ENCODE measurements around the gene LPCAT1.

LPCAT1 gene

GRCh38 chr5:1437876-1438559 is 85.7 kb downstream of the LPCAT1 start:
- H3K4me1 ChIP-seq (ENCODE audit: control insufficient read depth, insufficient read depth, low read length), result peaks cover 6% of the 10 kb centered on the region
- DNase-seq (ENCODE audit: low read depth), result no peak
- H3K36me3 ChIP-seq (ENCODE audit: control insufficient read depth, insufficient read depth, low read length, severe bottlenecking), result no peaks in the 10 kb centered on the region
- H3K27me3 ChIP-seq (replicated peaks; ENCODE audit: control insufficient read depth, insufficient read depth, low read length), result peaks cover 50% of the 10 kb centered on the region
- no peak overlapping the region for H3K9ac ChIP-seq (ENCODE audit: low read length)
- peaks cover 13% of the 10 kb centered on the region for H3K9me3 ChIP-seq (ENCODE audit: control insufficient read depth, low read length)
- H3K4me3 ChIP-seq (ENCODE audit: low read length), result no peak overlapping the region

GRCh38 chr5:1437226-1437829 is 86.4 kb downstream of the LPCAT1 start:
- DNase-seq (ENCODE audit: low read depth), result no peak
- Histone ChIP-seq H3K9me3 (ENCODE audit: control insufficient read depth, low read length) (peaks cover 13% of the 10 kb centered on the region), H3K36me3 (ENCODE audit: control insufficient read depth, insufficient read depth, low read length, severe bottlenecking) (no peaks in the 10 kb centered on the region), H3K4me1 (ENCODE audit: control insufficient read depth, insufficient read depth, low read length) (peaks cover 6% of the 10 kb centered on the region), H3K27me3 (replicated peaks; ENCODE audit: control insufficient read depth, insufficient read depth, low read length) (peaks cover 43% of the 10 kb centered on the region), H3K4me3 (ENCODE audit: low read length) (no peak overlapping the region), H3K9ac (ENCODE audit: low read length) (no peak overlapping the region)

GRCh38 chr5:1436681-1437080 is 87.1 kb downstream of the LPCAT1 start:
- no peaks in the 10 kb centered on the region for H3K36me3 ChIP-seq (ENCODE audit: control insufficient read depth, insufficient read depth, low read length, severe bottlenecking)
- DNase-seq (ENCODE audit: low read depth), result no peak

GRCh38 chr5:1436036-1436435 is 87.7 kb downstream of the LPCAT1 start:
- DNase-seq (ENCODE audit: low read depth), result no peak

More at GRCh38 chr5:1436681-1437080, 87.1 kb downstream of the LPCAT1 start:
- peaks cover 6% of the 10 kb centered on the region for H3K4me1 ChIP-seq (ENCODE audit: control insufficient read depth, insufficient read depth, low read length)
- H3K4me3 ChIP-seq (ENCODE audit: low read length), result no peak overlapping the region
- H3K9me3 ChIP-seq (ENCODE audit: control insufficient read depth, low read length), result peaks cover 13% of the 10 kb centered on the region
- H3K9ac ChIP-seq (ENCODE audit: low read length), result no peak overlapping the region
- H3K27me3 ChIP-seq (replicated peaks; ENCODE audit: control insufficient read depth, insufficient read depth, low read length), result peaks cover 36% of the 10 kb centered on the region

GRCh38 chr5:1435369-1435768 is 88.4 kb downstream of the LPCAT1 start:
- peaks cover 23% of the 10 kb centered on the region for H3K27me3 ChIP-seq (replicated peaks; ENCODE audit: control insufficient read depth, insufficient read depth, low read length)
- H3K9ac ChIP-seq (ENCODE audit: low read length), result no peak overlapping the region
- no peak overlapping the region for H3K4me3 ChIP-seq (ENCODE audit: low read length)
- no peak for DNase-seq (ENCODE audit: low read depth)
- H3K9me3 ChIP-seq (ENCODE audit: control insufficient read depth, low read length), result peaks cover 6% of the 10 kb centered on the region
- peaks cover 6% of the 10 kb centered on the region for H3K4me1 ChIP-seq (ENCODE audit: control insufficient read depth, insufficient read depth, low read length)
- H3K36me3 ChIP-seq (ENCODE audit: control insufficient read depth, insufficient read depth, low read length, severe bottlenecking), result no peaks in the 10 kb centered on the region

More at GRCh38 chr5:1436036-1436435, 87.7 kb downstream of the LPCAT1 start:
- H3K27me3 ChIP-seq (replicated peaks; ENCODE audit: control insufficient read depth, insufficient read depth, low read length), result peaks cover 30% of the 10 kb centered on the region
- peaks cover 13% of the 10 kb centered on the region for H3K9me3 ChIP-seq (ENCODE audit: control insufficient read depth, low read length)
- no peak overlapping the region for H3K4me3 ChIP-seq (ENCODE audit: low read length)
- H3K4me1 ChIP-seq (ENCODE audit: control insufficient read depth, insufficient read depth, low read length), result peaks cover 6% of the 10 kb centered on the region
- no peak overlapping the region for H3K9ac ChIP-seq (ENCODE audit: low read length)
- H3K36me3 ChIP-seq (ENCODE audit: control insufficient read depth, insufficient read depth, low read length, severe bottlenecking), result no peaks in the 10 kb centered on the region

- Histone ChIP-seq H3K27me3 (replicated peaks; ENCODE audit: control insufficient read depth, insufficient read depth, low read length) (no peaks in the 10 kb centered on the region), H3K9ac (ENCODE audit: low read length) (no peak overlapping the region), H3K9me3 (ENCODE audit: control insufficient read depth, low read length) (peaks cover 28% of the 10 kb centered on the region), H3K4me1 (ENCODE audit: control insufficient read depth, insufficient read depth, low read length) (peaks cover 2% of the 10 kb centered on the region), H3K36me3 (ENCODE audit: control insufficient read depth, insufficient read depth, low read length, severe bottlenecking) (no peaks in the 10 kb centered on the region), H3K4me3 (ENCODE audit: low read length) (no peak overlapping the region)
- no peak for DNase-seq (ENCODE audit: low read depth)
These were observed 91.5 kb downstream of the LPCAT1 start for GRCh38 chr5:1432296-1432695.

GRCh38 chr5:1431896-1432295 is 91.9 kb downstream of the LPCAT1 start:
- DNase-seq (ENCODE audit: low read depth), result no peak
- peaks cover 32% of the 10 kb centered on the region for H3K9me3 ChIP-seq (ENCODE audit: control insufficient read depth, low read length)
- no peaks in the 10 kb centered on the region for H3K4me1 ChIP-seq (ENCODE audit: control insufficient read depth, insufficient read depth, low read length)
- H3K36me3 ChIP-seq (ENCODE audit: control insufficient read depth, insufficient read depth, low read length, severe bottlenecking), result no peaks in the 10 kb centered on the region
- no peak overlapping the region for H3K9ac ChIP-seq (ENCODE audit: low read length)
- H3K27me3 ChIP-seq (replicated peaks; ENCODE audit: control insufficient read depth, insufficient read depth, low read length), result no peaks in the 10 kb centered on the region
- H3K4me3 ChIP-seq (ENCODE audit: low read length), result no peak overlapping the region

GRCh38 chr5:1431021-1431811 is 92.5 kb downstream of the LPCAT1 start:
- H3K27me3 ChIP-seq (replicated peaks; ENCODE audit: control insufficient read depth, insufficient read depth, low read length), result no peaks in the 10 kb centered on the region
- DNase-seq (ENCODE audit: low read depth), result no peak
- H3K9me3 ChIP-seq (ENCODE audit: control insufficient read depth, low read length), result peaks cover 38% of the 10 kb centered on the region
- H3K4me1 ChIP-seq (ENCODE audit: control insufficient read depth, insufficient read depth, low read length), result no peaks in the 10 kb centered on the region
- H3K4me3 ChIP-seq (ENCODE audit: low read length), result no peak overlapping the region
- no peak overlapping the region for H3K9ac ChIP-seq (ENCODE audit: low read length)
- no peaks in the 10 kb centered on the region for H3K36me3 ChIP-seq (ENCODE audit: control insufficient read depth, insufficient read depth, low read length, severe bottlenecking)

GRCh38 chr5:1430121-1430795 is 93.5 kb downstream of the LPCAT1 start:
- Histone ChIP-seq H3K9me3 (ENCODE audit: control insufficient read depth, low read length) (peaks cover 48% of the 10 kb centered on the region), H3K4me1 (ENCODE audit: control insufficient read depth, insufficient read depth, low read length) (no peaks in the 10 kb centered on the region), H3K27me3 (replicated peaks; ENCODE audit: control insufficient read depth, insufficient read depth, low read length) (no peaks in the 10 kb centered on the region), H3K9ac (ENCODE audit: low read length) (no peak overlapping the region), H3K4me3 (ENCODE audit: low read length) (no peak overlapping the region), H3K36me3 (ENCODE audit: control insufficient read depth, insufficient read depth, low read length, severe bottlenecking) (no peaks in the 10 kb centered on the region)
- DNase-seq (ENCODE audit: low read depth), result no peak

- peaks cover 54% of the 10 kb centered on the region for H3K9me3 ChIP-seq (ENCODE audit: control insufficient read depth, low read length)
- no peak overlapping the region for H3K4me3 ChIP-seq (ENCODE audit: low read length)
- H3K36me3 ChIP-seq (ENCODE audit: control insufficient read depth, insufficient read depth, low read length, severe bottlenecking), result no peaks in the 10 kb centered on the region
- no peaks in the 10 kb centered on the region for H3K27me3 ChIP-seq (replicated peaks; ENCODE audit: control insufficient read depth, insufficient read depth, low read length)
- no peak overlapping the region for H3K9ac ChIP-seq (ENCODE audit: low read length)
- peaks cover 4% of the 10 kb centered on the region for H3K4me1 ChIP-seq (ENCODE audit: control insufficient read depth, insufficient read depth, low read length)
- no peak for DNase-seq (ENCODE audit: low read depth)
These were observed 94.3 kb downstream of the LPCAT1 start for GRCh38 chr5:1429496-1429895.

- no peaks in the 10 kb centered on the region for H3K27me3 ChIP-seq (replicated peaks; ENCODE audit: control insufficient read depth, insufficient read depth, low read length)
- no peak overlapping the region for H3K4me3 ChIP-seq (ENCODE audit: low read length)
- no peaks in the 10 kb centered on the region for H3K36me3 ChIP-seq (ENCODE audit: control insufficient read depth, insufficient read depth, low read length, severe bottlenecking)
- no peak for DNase-seq (ENCODE audit: low read depth)
- H3K9ac ChIP-seq (ENCODE audit: low read length), result no peak overlapping the region
- peaks cover 7% of the 10 kb centered on the region for H3K4me1 ChIP-seq (ENCODE audit: control insufficient read depth, insufficient read depth, low read length)
- peaks cover 54% of the 10 kb centered on the region for H3K9me3 ChIP-seq (ENCODE audit: control insufficient read depth, low read length)
These were observed 94.7 kb downstream of the LPCAT1 start for GRCh38 chr5:1429066-1429465.
